ENCODE results near the gene ARHGEF38.

ARHGEF38 gene

GRCh38 chr4:105520819-105521790 is 31.3 kb upstream of the ARHGEF38 start:
- CTCF ChIA-PET: interaction anchor here (0.7 to 4.3 kb wide), 22 partner anchors 10 to 897 kb away, joined by 3 to 45 read pairs (median 4); partner anchors contain the start of gene PPA2
- Histone ChIP-seq H3K27ac (ENCODE audit: insufficient read depth in 1 of 2, low read depth in 1 of 2, low read length in 2 of 2, poor library complexity in 1 of 2, severe bottlenecking in 2 of 2) (no peak overlapping the region), H3K36me3 (ENCODE audit: control insufficient read depth in 4 of 4, insufficient read depth in 4 of 4, low read length in 3 of 4) (no peaks in the 10 kb centered on the region), H3K4me3 (ENCODE audit: control insufficient read depth in 1 of 7, extremely low read depth in 1 of 7, insufficient read depth in 4 of 7, low read depth in 2 of 7, low read length in 6 of 7) (no peak overlapping the region), H3K9me3 (ENCODE audit: control extremely low read depth in 1 of 5, control insufficient read depth in 4 of 5, insufficient read depth in 2 of 5, low read depth in 1 of 5, low read length in 4 of 5) (no peaks in the 10 kb centered on the region), H3K4me1 (ENCODE audit: control extremely low read depth in 1 of 4, control insufficient read depth in 4 of 4, insufficient read depth in 4 of 4, low read length in 3 of 4) (no peaks in the 10 kb centered on the region), H3K27me3 (replicated peaks in 2 of 5; ENCODE audit: control insufficient read depth in 4 of 5, insufficient read depth in 5 of 5, low read length in 4 of 5) (no peaks in the 10 kb centered on the region)
- POLR2A ChIA-PET: no interaction called here
- WGBS (ENCODE audit: insufficient coverage): no CpG with 5 or more reads among the region's 3 CpGs
- peak; percentile 59 to 76 (median 73) for DNase-seq

GRCh38 chr4:105526656-105527055 is 25.8 kb upstream of the ARHGEF38 start:
- H3K27ac ChIP-seq (ENCODE audit: insufficient read depth in 1 of 2, low read depth in 1 of 2, low read length in 2 of 2, poor library complexity in 1 of 2, severe bottlenecking in 2 of 2): no peak overlapping the region
- DNase-seq: no peak
- no peaks in the 10 kb centered on the region for H3K36me3 ChIP-seq (ENCODE audit: control insufficient read depth in 4 of 4, insufficient read depth in 4 of 4, low read length in 3 of 4)
- no peak overlapping the region for H3K4me3 ChIP-seq (ENCODE audit: control insufficient read depth in 1 of 7, extremely low read depth in 1 of 7, insufficient read depth in 4 of 7, low read depth in 2 of 7, low read length in 6 of 7)
- POLR2A ChIA-PET: interaction anchor here (0.6 kb wide), 1 partner anchor 491 kb away, joined by 3 read pairs; no protein-coding TSS in a partner anchor
- CTCF ChIA-PET: no interaction called here
- WGBS (ENCODE audit: insufficient coverage): 96% methylated on average over 11 of the region's 15 CpGs
- H3K4me1 ChIP-seq (ENCODE audit: control extremely low read depth in 1 of 4, control insufficient read depth in 4 of 4, insufficient read depth in 4 of 4, low read length in 3 of 4): no peaks in the 10 kb centered on the region
- H3K27me3 ChIP-seq (replicated peaks in 2 of 5; ENCODE audit: control insufficient read depth in 4 of 5, insufficient read depth in 5 of 5, low read length in 4 of 5): no peaks in the 10 kb centered on the region
- H3K9me3 ChIP-seq (ENCODE audit: control extremely low read depth in 1 of 5, control insufficient read depth in 4 of 5, insufficient read depth in 2 of 5, low read depth in 1 of 5, low read length in 4 of 5): no peaks in the 10 kb centered on the region

- Histone ChIP-seq H3K9me3 (ENCODE audit: control extremely low read depth in 1 of 5, control insufficient read depth in 4 of 5, insufficient read depth in 2 of 5, low read depth in 1 of 5, low read length in 4 of 5) (no peaks in the 10 kb centered on the region), H3K27me3 (replicated peaks in 2 of 5; ENCODE audit: control insufficient read depth in 4 of 5, insufficient read depth in 5 of 5, low read length in 4 of 5) (no peaks in the 10 kb centered on the region), H3K4me1 (ENCODE audit: control extremely low read depth in 1 of 4, control insufficient read depth in 4 of 4, insufficient read depth in 4 of 4, low read length in 3 of 4) (no peaks in the 10 kb centered on the region), H3K27ac (ENCODE audit: insufficient read depth in 1 of 2, low read depth in 1 of 2, low read length in 2 of 2, poor library complexity in 1 of 2, severe bottlenecking in 2 of 2) (no peak overlapping the region), H3K36me3 (ENCODE audit: control insufficient read depth in 4 of 4, insufficient read depth in 4 of 4, low read length in 3 of 4) (no peaks in the 10 kb centered on the region), H3K4me3 (ENCODE audit: control insufficient read depth in 1 of 7, extremely low read depth in 1 of 7, insufficient read depth in 4 of 7, low read depth in 2 of 7, low read length in 6 of 7) (no peak overlapping the region)
- DNase-seq: no peak
- POLR2A ChIA-PET: interaction anchor here (0.6 kb wide), 1 partner anchor 492 kb away, joined by 3 read pairs; no protein-coding TSS in a partner anchor
- WGBS (ENCODE audit: insufficient coverage): 100% methylated on average over 2 of the region's 8 CpGs
- CTCF ChIA-PET: no interaction called here
These were observed 25.3 kb upstream of the ARHGEF38 start for GRCh38 chr4:105527081-105527480.

- no CpG with 5 or more reads among the region's 1 CpG for WGBS (ENCODE audit: insufficient coverage)
- ChIA-PET CTCF (no interaction called here), POLR2A (no interaction called here)
- Histone ChIP-seq H3K36me3 (ENCODE audit: control insufficient read depth in 4 of 4, insufficient read depth in 4 of 4, low read length in 3 of 4) (no peaks in the 10 kb centered on the region), H3K27me3 (replicated peaks in 2 of 5; ENCODE audit: control insufficient read depth in 4 of 5, insufficient read depth in 5 of 5, low read length in 4 of 5) (no peaks in the 10 kb centered on the region), H3K4me1 (ENCODE audit: control extremely low read depth in 1 of 4, control insufficient read depth in 4 of 4, insufficient read depth in 4 of 4, low read length in 3 of 4) (peaks cover 2 to 10% (median 5%) of the 10 kb centered on the region in 4 experiments), H3K9me3 (ENCODE audit: control extremely low read depth in 1 of 5, control insufficient read depth in 4 of 5, insufficient read depth in 2 of 5, low read depth in 1 of 5, low read length in 4 of 5) (no peaks in the 10 kb centered on the region), H3K4me3 (ENCODE audit: control insufficient read depth in 1 of 7, extremely low read depth in 1 of 7, insufficient read depth in 4 of 7, low read depth in 2 of 7, low read length in 6 of 7) (no peak overlapping the region), H3K27ac (ENCODE audit: insufficient read depth in 1 of 2, low read depth in 1 of 2, low read length in 2 of 2, poor library complexity in 1 of 2, severe bottlenecking in 2 of 2) (no peak overlapping the region)
- no peak for DNase-seq
These were observed 15.8 kb upstream of the ARHGEF38 start for GRCh38 chr4:105536601-105537000.

GRCh38 chr4:105541420-105541819 is 11.0 kb upstream of the ARHGEF38 start:
- POLR2A ChIA-PET: no interaction called here
- CTCF ChIA-PET: no interaction called here
- no peaks in the 10 kb centered on the region for H3K9me3 ChIP-seq (ENCODE audit: control extremely low read depth in 1 of 5, control insufficient read depth in 4 of 5, insufficient read depth in 2 of 5, low read depth in 1 of 5, low read length in 4 of 5)

GRCh38 chr4:105542039-105542438 is 10.4 kb upstream of the ARHGEF38 start:
- CTCF ChIA-PET: interaction anchor here (0.9 kb wide), 1 partner anchor 8 kb away, joined by 3 read pairs; no protein-coding TSS in a partner anchor
- POLR2A ChIA-PET: no interaction called here
- peak in 2 of 3 donors; percentile 65 to 76 for DNase-seq

More at GRCh38 chr4:105541420-105541819, 11.0 kb upstream of the ARHGEF38 start:
- Histone ChIP-seq H3K27me3 (replicated peaks in 2 of 5; ENCODE audit: control insufficient read depth in 4 of 5, insufficient read depth in 5 of 5, low read length in 4 of 5) (no peaks in the 10 kb centered on the region), H3K4me1 (ENCODE audit: control extremely low read depth in 1 of 4, control insufficient read depth in 4 of 4, insufficient read depth in 4 of 4, low read length in 3 of 4) (peaks cover 5 to 20% (median 8%) of the 10 kb centered on the region in 4 experiments), H3K27ac (ENCODE audit: insufficient read depth in 1 of 2, low read depth in 1 of 2, low read length in 2 of 2, poor library complexity in 1 of 2, severe bottlenecking in 2 of 2) (peak overlapping the region in 1 of 2 experiments; percentile 30), H3K4me3 (ENCODE audit: control insufficient read depth in 1 of 7, extremely low read depth in 1 of 7, insufficient read depth in 4 of 7, low read depth in 2 of 7, low read length in 6 of 7) (peak overlapping the region in 2 of 7 experiments; percentile 20 to 46), H3K36me3 (ENCODE audit: control insufficient read depth in 4 of 4, insufficient read depth in 4 of 4, low read length in 3 of 4) (no peaks in the 10 kb centered on the region)
- DNase-seq: peak; percentile 47 to 87 (median 74)
- WGBS (ENCODE audit: insufficient coverage): 0% methylated on average over 3 of the region's 4 CpGs

GRCh38 chr4:105543346-105543745 is 9.1 kb upstream of the ARHGEF38 start:
- H3K4me1 ChIP-seq (ENCODE audit: control extremely low read depth in 1 of 4, control insufficient read depth in 4 of 4, insufficient read depth in 4 of 4, low read length in 3 of 4): peaks cover 5 to 20% (median 8%) of the 10 kb centered on the region in 4 experiments
- CTCF ChIA-PET: no interaction called here
- no peak overlapping the region for H3K4me3 ChIP-seq (ENCODE audit: control insufficient read depth in 1 of 7, extremely low read depth in 1 of 7, insufficient read depth in 4 of 7, low read depth in 2 of 7, low read length in 6 of 7)
- POLR2A ChIA-PET: no interaction called here
- no peaks in the 10 kb centered on the region for H3K36me3 ChIP-seq (ENCODE audit: control insufficient read depth in 4 of 4, insufficient read depth in 4 of 4, low read length in 3 of 4)
- DNase-seq: no peak
- H3K9me3 ChIP-seq (ENCODE audit: control extremely low read depth in 1 of 5, control insufficient read depth in 4 of 5, insufficient read depth in 2 of 5, low read depth in 1 of 5, low read length in 4 of 5): no peaks in the 10 kb centered on the region
- H3K27me3 ChIP-seq (replicated peaks in 2 of 5; ENCODE audit: control insufficient read depth in 4 of 5, insufficient read depth in 5 of 5, low read length in 4 of 5): no peaks in the 10 kb centered on the region
- no peak overlapping the region for H3K27ac ChIP-seq (ENCODE audit: insufficient read depth in 1 of 2, low read depth in 1 of 2, low read length in 2 of 2, poor library complexity in 1 of 2, severe bottlenecking in 2 of 2)

More at GRCh38 chr4:105542039-105542438, 10.4 kb upstream of the ARHGEF38 start:
- no peaks in the 10 kb centered on the region for H3K9me3 ChIP-seq (ENCODE audit: control extremely low read depth in 1 of 5, control insufficient read depth in 4 of 5, insufficient read depth in 2 of 5, low read depth in 1 of 5, low read length in 4 of 5)
- H3K27ac ChIP-seq (ENCODE audit: insufficient read depth in 1 of 2, low read depth in 1 of 2, low read length in 2 of 2, poor library complexity in 1 of 2, severe bottlenecking in 2 of 2): peak overlapping the region in 1 of 2 experiments; percentile 30
- peak overlapping the region in 1 of 7 experiments; percentile 37 for H3K4me3 ChIP-seq (ENCODE audit: control insufficient read depth in 1 of 7, extremely low read depth in 1 of 7, insufficient read depth in 4 of 7, low read depth in 2 of 7, low read length in 6 of 7)
- 75% methylated on average over 2 of the region's 3 CpGs for WGBS (ENCODE audit: insufficient coverage)
- H3K4me1 ChIP-seq (ENCODE audit: control extremely low read depth in 1 of 4, control insufficient read depth in 4 of 4, insufficient read depth in 4 of 4, low read length in 3 of 4): peaks cover 5 to 20% (median 8%) of the 10 kb centered on the region in 4 experiments
- H3K27me3 ChIP-seq (replicated peaks in 2 of 5; ENCODE audit: control insufficient read depth in 4 of 5, insufficient read depth in 5 of 5, low read length in 4 of 5): no peaks in the 10 kb centered on the region
- H3K36me3 ChIP-seq (ENCODE audit: control insufficient read depth in 4 of 4, insufficient read depth in 4 of 4, low read length in 3 of 4): no peaks in the 10 kb centered on the region
